Measurements from ENCODE around the gene MLPH. TPM values are rescaled to one million over a fixed set of nuclear protein-coding genes. Genes with fewer than 3 reads are reported as not detected.

The MLPH gene
- total and polyA plus RNA-seq, 3 experiments from 2014 or later: not detected

GRCh38 chr2:237549216-237549615, 62.2 kb downstream of the MLPH start:
- no peaks in the 10 kb centered on the region for H3K36me3 ChIP-seq (ENCODE audit: insufficient read depth, low read length)
- POLR2A ChIA-PET: no interaction called here

GRCh38 chr2:237549643-237550415, 62.8 kb downstream of the MLPH start:
- H3K4me1 Mint-ChIP-seq: no peaks in the 10 kb centered on the region
- POLR2A ChIA-PET: no interaction called here
- CTCF ChIA-PET: interaction anchor here (2.0 kb wide), 1 partner anchor 22 kb away, joined by 6 read pairs; no protein-coding TSS in a partner anchor

More at GRCh38 chr2:237549216-237549615, 62.2 kb downstream of the MLPH start:
- CTCF ChIA-PET: interaction anchor here (2.0 kb wide), 1 partner anchor 23 kb away, joined by 6 read pairs; no protein-coding TSS in a partner anchor
- no peaks in the 10 kb centered on the region for H3K4me1 ChIP-seq (ENCODE audit: insufficient read depth, low read length)
- Mint-ChIP-seq H3K4me3 (no peak overlapping the region), H3K36me3 (no peaks in the 10 kb centered on the region), H3K9me3 (peaks cover 0 to 6% (median 2%) of the 10 kb centered on the region in 5 donors), H3K4me1 (no peaks in the 10 kb centered on the region), H3K27me3 (peaks cover 4 to 11% of the 10 kb centered on the region in 2 donors), H3K27ac (no peak overlapping the region)
- H3K4me3 ChIP-seq (ENCODE audit: low read length): no peak overlapping the region
- no peaks in the 10 kb centered on the region for H3K27me3 ChIP-seq (ENCODE audit: insufficient read depth, low read length, poor library complexity, severe bottlenecking)
- no peak overlapping the region for H3K27ac ChIP-seq (ENCODE audit: low read depth, low read length)
- DNase-seq: no peak
- H3K9me3 ChIP-seq (ENCODE audit: low read length): no peaks in the 10 kb centered on the region

GRCh38 chr2:237551071-237551574, 64.1 kb downstream of the MLPH start:
- CTCF ChIA-PET: no interaction called here
- H3K27me3 Mint-ChIP-seq: peaks cover 4 to 17% of the 10 kb centered on the region in 2 donors

More at GRCh38 chr2:237549643-237550415, 62.8 kb downstream of the MLPH start:
- Histone ChIP-seq H3K36me3 (ENCODE audit: insufficient read depth, low read length) (no peaks in the 10 kb centered on the region), H3K9me3 (ENCODE audit: low read length) (no peaks in the 10 kb centered on the region), H3K27ac (ENCODE audit: low read depth, low read length) (no peak overlapping the region), H3K27me3 (ENCODE audit: insufficient read depth, low read length, poor library complexity, severe bottlenecking) (no peaks in the 10 kb centered on the region), H3K4me1 (ENCODE audit: insufficient read depth, low read length) (no peaks in the 10 kb centered on the region), H3K4me3 (ENCODE audit: low read length) (no peak overlapping the region)
- Mint-ChIP-seq H3K9me3 (peaks cover 0 to 9% (median 6%) of the 10 kb centered on the region in 5 donors), H3K4me3 (no peak overlapping the region), H3K27ac (peak overlapping the region in 1 of 8 donors; percentile 1), H3K27me3 (peaks cover 4 to 11% of the 10 kb centered on the region in 2 donors), H3K36me3 (no peaks in the 10 kb centered on the region)
- no peak for DNase-seq

GRCh38 chr2:237552908-237553307, 65.9 kb downstream of the MLPH start:
- Histone ChIP-seq H3K27me3 (ENCODE audit: insufficient read depth, low read length, poor library complexity, severe bottlenecking) (no peaks in the 10 kb centered on the region), H3K36me3 (ENCODE audit: insufficient read depth, low read length) (no peaks in the 10 kb centered on the region), H3K27ac (ENCODE audit: low read depth, low read length) (no peak overlapping the region), H3K4me3 (ENCODE audit: low read length) (no peak overlapping the region), H3K4me1 (ENCODE audit: insufficient read depth, low read length) (no peaks in the 10 kb centered on the region), H3K9me3 (ENCODE audit: low read length) (peaks cover 4% of the 10 kb centered on the region)
- no peak for DNase-seq
- peaks cover 0 to 4% (median 0%) of the 10 kb centered on the region in 3 donors for H3K36me3 Mint-ChIP-seq
- H3K27me3 Mint-ChIP-seq: peaks cover 5 to 27% of the 10 kb centered on the region in 2 donors
- H3K27ac Mint-ChIP-seq: no peak overlapping the region
- H3K4me3 Mint-ChIP-seq: no peak overlapping the region
- ChIA-PET POLR2A (no interaction called here), CTCF (no interaction called here)
- peaks cover 6 to 9% (median 8%) of the 10 kb centered on the region in 3 donors for H3K4me1 Mint-ChIP-seq
- peaks cover 4 to 23% (median 13%) of the 10 kb centered on the region in 5 donors for H3K9me3 Mint-ChIP-seq

More at GRCh38 chr2:237551071-237551574, 64.1 kb downstream of the MLPH start:
- Histone ChIP-seq H3K4me1 (ENCODE audit: insufficient read depth, low read length) (no peaks in the 10 kb centered on the region), H3K4me3 (ENCODE audit: low read length) (no peak overlapping the region), H3K36me3 (ENCODE audit: insufficient read depth, low read length) (no peaks in the 10 kb centered on the region), H3K9me3 (ENCODE audit: low read length) (peaks cover 4% of the 10 kb centered on the region), H3K27ac (ENCODE audit: low read depth, low read length) (no peak overlapping the region), H3K27me3 (ENCODE audit: insufficient read depth, low read length, poor library complexity, severe bottlenecking) (no peaks in the 10 kb centered on the region)
- peaks cover 4 to 15% (median 11%) of the 10 kb centered on the region in 5 donors for H3K9me3 Mint-ChIP-seq
- POLR2A ChIA-PET: no interaction called here
- no peaks in the 10 kb centered on the region for H3K4me1 Mint-ChIP-seq
- no peak overlapping the region for H3K4me3 Mint-ChIP-seq
- no peak for DNase-seq
- no peak overlapping the region for H3K27ac Mint-ChIP-seq
- peaks cover 0 to 2% (median 0%) of the 10 kb centered on the region in 3 donors for H3K36me3 Mint-ChIP-seq

- Mint-ChIP-seq H3K9me3 (peaks cover 4 to 24% (median 13%) of the 10 kb centered on the region in 5 donors), H3K36me3 (peaks cover 0 to 4% (median 0%) of the 10 kb centered on the region in 3 donors), H3K27ac (no peak overlapping the region), H3K27me3 (peaks cover 10 to 29% of the 10 kb centered on the region in 2 donors), H3K4me3 (no peak overlapping the region), H3K4me1 (peaks cover 6 to 10% (median 8%) of the 10 kb centered on the region in 3 donors)
- POLR2A ChIA-PET: no interaction called here
- H3K27ac ChIP-seq (ENCODE audit: low read depth, low read length): no peak overlapping the region
- no peaks in the 10 kb centered on the region for H3K27me3 ChIP-seq (ENCODE audit: insufficient read depth, low read length, poor library complexity, severe bottlenecking)
- peaks cover 4% of the 10 kb centered on the region for H3K9me3 ChIP-seq (ENCODE audit: low read length)
- no peaks in the 10 kb centered on the region for H3K36me3 ChIP-seq (ENCODE audit: insufficient read depth, low read length)
- H3K4me3 ChIP-seq (ENCODE audit: low read length): no peak overlapping the region
- no peaks in the 10 kb centered on the region for H3K4me1 ChIP-seq (ENCODE audit: insufficient read depth, low read length)
- CTCF ChIA-PET: no interaction called here
- DNase-seq: no peak
Measured at GRCh38 chr2:237553948-237554347, 66.9 kb downstream of the MLPH start.

GRCh38 chr2:237555560-237555959, 68.5 kb downstream of the MLPH start:
- H3K27ac Mint-ChIP-seq: no peak overlapping the region
- Histone ChIP-seq H3K4me3 (ENCODE audit: low read length) (no peak overlapping the region), H3K9me3 (ENCODE audit: low read length) (peaks cover 4% of the 10 kb centered on the region), H3K36me3 (ENCODE audit: insufficient read depth, low read length) (no peaks in the 10 kb centered on the region), H3K27me3 (ENCODE audit: insufficient read depth, low read length, poor library complexity, severe bottlenecking) (no peaks in the 10 kb centered on the region), H3K4me1 (ENCODE audit: insufficient read depth, low read length) (no peaks in the 10 kb centered on the region), H3K27ac (ENCODE audit: low read depth, low read length) (no peak overlapping the region)
- H3K9me3 Mint-ChIP-seq: peaks cover 4 to 24% (median 13%) of the 10 kb centered on the region in 5 donors
- POLR2A ChIA-PET: no interaction called here
- peaks cover 6 to 10% (median 8%) of the 10 kb centered on the region in 3 donors for H3K4me1 Mint-ChIP-seq
- H3K36me3 Mint-ChIP-seq: peaks cover 0 to 4% (median 0%) of the 10 kb centered on the region in 3 donors
- no peak for DNase-seq
- no peak overlapping the region for H3K4me3 Mint-ChIP-seq
- CTCF ChIA-PET: interaction anchor here (1.2 to 1.4 kb wide), 2 partner anchors 10 to 14 kb away, joined by 3 to 4 read pairs; no protein-coding TSS in a partner anchor
- H3K27me3 Mint-ChIP-seq: peaks cover 13 to 45% of the 10 kb centered on the region in 2 donors

GRCh38 chr2:237556773-237557632, 70.0 kb downstream of the MLPH start:
- POLR2A ChIA-PET: no interaction called here
- peaks cover 4 to 24% (median 11%) of the 10 kb centered on the region in 5 donors for H3K9me3 Mint-ChIP-seq
- H3K27me3 ChIP-seq (ENCODE audit: insufficient read depth, low read length, poor library complexity, severe bottlenecking): no peaks in the 10 kb centered on the region
- H3K4me1 Mint-ChIP-seq: peaks cover 6 to 10% (median 8%) of the 10 kb centered on the region in 3 donors
- H3K27ac ChIP-seq (ENCODE audit: low read depth, low read length): no peak overlapping the region
- H3K4me1 ChIP-seq (ENCODE audit: insufficient read depth, low read length): no peaks in the 10 kb centered on the region
- no peaks in the 10 kb centered on the region for H3K36me3 ChIP-seq (ENCODE audit: insufficient read depth, low read length)
- H3K36me3 Mint-ChIP-seq: peaks cover 0 to 4% (median 0%) of the 10 kb centered on the region in 3 donors
- CTCF ChIA-PET: interaction anchor here (1.4 to 2.7 kb wide), 2 partner anchors 15 kb away, joined by 3 to 6 read pairs; no protein-coding TSS in a partner anchor
- H3K4me3 ChIP-seq (ENCODE audit: low read length): no peak overlapping the region
- no peak for DNase-seq
- no peak overlapping the region for H3K27ac Mint-ChIP-seq
- H3K9me3 ChIP-seq (ENCODE audit: low read length): peaks cover 4% of the 10 kb centered on the region
- peak overlapping the region in 1 of 7 donors; percentile 6 for H3K4me3 Mint-ChIP-seq
- peaks cover 13 to 45% of the 10 kb centered on the region in 2 donors for H3K27me3 Mint-ChIP-seq

Measured in CD8-positive, alpha-beta memory T cell (primary cell).